LNCaP clone FGC (cell line): ENCODE measurements around the gene TMEM167A.

ENCODE experiments used
- DNase-seq: peaks from one replicate; pipeline ENCODE4 v3.0.0-alpha.2; 2011; ENCODE audit warnings: low read depth
- H3K4me3 ChIP-seq: 2 replicates; pipeline ENCODE4 v1.5.1; 2011; ENCODE audit warnings: mild to moderate bottlenecking, low read depth, low read length, control low read depth
- CTCF ChIP-seq: IDR thresholded peaks from 2 replicates; pipeline ENCODE4 v1.5.1; 2012; ENCODE audit warnings: mild to moderate bottlenecking; ENCODE audit not compliant: control insufficient read depth, insufficient read depth; ENCODE audit errors: extremely low read depth

The TMEM167A gene

DNA sequence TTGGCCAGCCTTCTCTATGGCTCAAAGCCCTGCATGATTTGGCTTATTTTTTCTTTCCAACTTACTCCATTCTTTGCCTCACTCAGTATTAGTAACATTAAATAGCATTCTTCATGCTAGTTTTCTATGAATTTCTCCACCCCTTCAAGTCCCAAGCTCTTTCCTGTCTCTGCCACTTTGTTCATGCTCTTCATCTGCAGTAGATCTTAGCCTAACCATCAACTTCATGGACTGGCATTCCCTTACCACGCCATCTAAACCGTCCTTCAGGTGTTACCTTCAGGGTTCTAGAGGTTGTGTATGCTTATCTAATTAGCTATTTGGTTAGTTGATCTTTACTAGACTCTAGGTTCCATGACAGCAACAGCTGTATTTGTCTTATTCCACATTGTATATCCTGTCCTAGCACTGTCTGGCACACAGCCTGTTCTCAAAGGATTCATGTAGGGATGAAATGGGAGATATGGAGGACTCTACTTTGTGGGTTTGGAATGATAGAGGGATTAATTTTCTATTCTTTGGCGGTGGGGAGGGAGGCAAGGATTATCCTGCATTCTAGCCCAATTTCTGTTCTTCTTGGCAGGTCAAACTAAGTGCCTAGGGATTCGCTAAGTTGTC lies 26.4 kb downstream of the TMEM167A start:
- DNase-seq = no peak
- TF ChIP-seq CTCF = no peak
- H3K4me3 ChIP-seq = no peak overlapping the region

DNA sequence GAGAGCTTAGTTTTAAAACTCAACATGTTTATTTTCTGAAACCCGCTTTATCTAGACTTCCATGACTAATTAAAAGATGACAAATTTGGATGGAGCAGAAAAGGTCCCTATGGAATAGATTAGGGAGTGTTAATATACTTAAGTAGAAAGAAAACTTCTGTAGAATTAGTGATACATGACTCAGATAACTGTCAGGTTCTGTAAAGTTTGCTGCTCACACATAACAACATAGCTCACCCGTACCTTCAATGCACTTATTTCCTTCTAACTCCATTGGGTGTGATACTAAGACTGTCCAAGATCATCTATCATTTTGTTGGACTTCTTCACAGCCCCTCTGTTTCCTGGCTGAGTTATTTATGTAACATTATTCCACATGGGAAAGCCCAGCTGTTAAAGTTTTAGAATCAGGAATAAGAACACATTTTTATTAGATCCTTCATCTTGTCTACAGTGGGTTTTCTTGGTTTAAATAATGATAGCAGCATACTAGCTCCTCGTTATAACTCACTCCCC lies 27.8 kb downstream of the TMEM167A start:
- no peak for TF ChIP-seq CTCF
- H3K4me3 ChIP-seq = no peak overlapping the region
- DNase-seq = no peak

DNA sequence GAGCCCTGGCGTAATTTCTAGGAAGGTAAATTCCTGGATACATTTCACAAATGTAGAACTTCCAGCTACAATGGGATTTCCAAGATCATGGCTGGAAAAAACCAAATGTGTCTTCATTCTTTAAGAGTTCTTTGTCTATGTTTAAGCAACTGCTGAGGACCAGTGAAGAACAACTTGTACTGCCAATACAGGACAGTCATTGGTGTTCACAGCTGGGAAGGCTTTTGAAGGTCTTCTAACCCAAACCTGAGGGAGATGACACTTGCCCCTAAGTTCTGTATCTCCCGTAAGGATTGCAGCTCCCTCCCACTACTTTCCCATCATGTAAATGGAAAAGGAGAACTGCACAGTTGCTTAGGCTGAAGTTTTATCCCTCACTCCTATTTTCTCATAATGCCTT lies 28.4 kb downstream of the TMEM167A start:
- no peak for DNase-seq
- no peak overlapping the region for H3K4me3 ChIP-seq
- TF ChIP-seq CTCF = no peak

- no peak overlapping the region for H3K4me3 ChIP-seq
- TF ChIP-seq CTCF = no peak
- DNase-seq = no peak
Measured at GRCh38 chr5:83048277-83048676, 28.9 kb downstream of the TMEM167A start.

DNA sequence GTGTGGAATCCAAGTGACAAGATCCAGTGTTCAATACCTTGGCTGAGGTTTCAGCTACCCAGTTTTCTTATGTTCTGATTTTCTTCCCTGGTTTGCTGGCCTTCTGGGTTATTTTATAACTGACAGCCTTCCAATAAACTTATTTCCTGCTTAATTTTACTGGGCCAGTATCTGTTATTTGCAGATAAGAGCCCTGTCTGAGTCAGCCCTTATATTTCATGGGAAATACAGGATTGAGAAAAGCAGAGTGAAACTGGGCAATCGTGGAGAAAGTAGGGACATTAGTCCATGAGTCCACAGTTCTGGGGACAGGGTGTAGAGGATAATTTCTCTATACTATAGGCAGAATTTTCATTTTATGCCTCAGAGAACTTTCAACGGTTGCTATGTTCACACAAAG lies 32.3 kb downstream of the TMEM167A start:
- H3K4me3 ChIP-seq = no peak overlapping the region
- no peak for TF ChIP-seq CTCF
- no peak for DNase-seq

GRCh38 chr5:83042507-83042906 lies 34.7 kb downstream of the TMEM167A start:
- TF ChIP-seq CTCF = no peak
- no peak for DNase-seq
- H3K4me3 ChIP-seq = no peak overlapping the region

- H3K4me3 ChIP-seq = no peak overlapping the region
- no peak for DNase-seq
- TF ChIP-seq CTCF = no peak
Measured at GRCh38 chr5:83038924-83039323, 38.3 kb downstream of the TMEM167A start.
